Ishikawa (cell line): ENCODE results near the gene CD99L2.

Experiments
- YY1 ChIP-seq: IDR thresholded peaks from 2 replicates; pipeline ENCODE4 v1.6.1; 2012; ENCODE audit warnings: low read depth
- ZBTB7A ChIP-seq: IDR thresholded peaks from 2 replicates; pipeline ENCODE4 v1.6.1; 2012; ENCODE audit warnings: low read depth
- TF ChIP-seq, protein P1 (sequence below): IDR thresholded peaks from 2 replicates; pipeline ENCODE4 v1.6.1; 2012

DNA sequence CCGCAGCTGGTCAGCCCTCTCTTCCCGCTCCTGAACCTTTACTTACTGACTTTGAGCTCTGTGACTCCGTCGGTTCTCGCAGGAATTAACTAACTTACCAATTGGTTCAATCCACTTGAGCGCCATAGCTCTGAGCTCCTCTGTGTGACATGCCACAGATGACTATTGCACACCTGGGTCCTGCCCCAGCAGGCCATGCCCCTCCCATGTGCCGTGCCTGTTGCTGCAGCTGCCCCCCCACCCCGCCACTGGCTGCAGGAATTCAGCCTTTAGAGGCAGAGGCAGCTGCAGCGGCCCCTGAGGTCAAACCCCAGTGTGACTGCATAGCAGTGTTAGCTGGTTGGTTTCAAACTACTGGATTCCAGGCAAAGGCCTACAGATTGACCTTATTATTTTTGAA, 134.7 kb downstream of the CD99L2 start:
- TF ChIP-seq YY1 (no peak), ZBTB7A (no peak)
- TF ChIP-seq, protein P1, sequence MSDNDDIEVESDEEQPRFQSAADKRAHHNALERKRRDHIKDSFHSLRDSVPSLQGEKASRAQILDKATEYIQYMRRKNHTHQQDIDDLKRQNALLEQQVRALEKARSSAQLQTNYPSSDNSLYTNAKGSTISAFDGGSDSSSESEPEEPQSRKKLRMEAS = no peak
